HG03103 (cell line): Measurements from ENCODE around the gene TSSK6.
"Not testable (repeated sequence)": the region's sequence is repeated elsewhere in the genome, so short reads cannot be mapped to it uniquely, and the experiment has no call there.

Experiments
- ATAC-seq: cut with Tn5 transposase; IDR thresholded peaks from one replicate; pipeline ENCODE4 v1.9.1; 2021; ENCODE audit warnings: low read depth; ENCODE audit not compliant: unreplicated experiment

Gene TSSK6

GRCh38 chr19:19488875-19489690 is 26.3 kb downstream of the TSSK6 start:
- no peak for ATAC-seq

- no peak for ATAC-seq
These were observed 27.1 kb downstream of the TSSK6 start for GRCh38 chr19:19487950-19488874.

- no peak for ATAC-seq
These were observed 28.0 kb downstream of the TSSK6 start for GRCh38 chr19:19487077-19487949.

- ATAC-seq, result no peak
These were observed 28.8 kb downstream of the TSSK6 start for GRCh38 chr19:19486343-19487076.

- ATAC-seq, result no peak
These were observed 29.4 kb downstream of the TSSK6 start for GRCh38 chr19:19485998-19486290.

- ATAC-seq, result no peak
These were observed 30.0 kb downstream of the TSSK6 start for GRCh38 chr19:19485161-19485997.

- no peak for ATAC-seq
These were observed 32.3 kb downstream of the TSSK6 start for GRCh38 chr19:19482809-19483596.

GRCh38 chr19:19480688-19481087 is 34.7 kb downstream of the TSSK6 start:
- ATAC-seq, result no peak

GRCh38 chr19:19477705-19478383 is 37.5 kb downstream of the TSSK6 start:
- no peak for ATAC-seq

GRCh38 chr19:19475849-19476828 is 39.2 kb downstream of the TSSK6 start:
- ATAC-seq, result no peak

GRCh38 chr19:19475015-19475765 is 40.2 kb downstream of the TSSK6 start:
- ATAC-seq, result no peak

- ATAC-seq, result not testable (repeated sequence)
These were observed 43.2 kb downstream of the TSSK6 start for GRCh38 chr19:19472106-19472505.

- ATAC-seq, result no peak
These were observed 43.7 kb downstream of the TSSK6 start for GRCh38 chr19:19471682-19472081.

GRCh38 chr19:19470579-19470978 is 44.8 kb downstream of the TSSK6 start:
- ATAC-seq, result no peak

GRCh38 chr19:19468424-19469050 is 46.8 kb downstream of the TSSK6 start:
- no peak for ATAC-seq

GRCh38 chr19:19466201-19466600 is 49.1 kb downstream of the TSSK6 start:
- no peak for ATAC-seq
